ENCODE data around the gene MROH9.
"Not testable (repeated sequence)": the region's sequence is repeated elsewhere in the genome, so short reads cannot be mapped to it uniquely, and the experiment has no call there.

MROH9 gene, protein sequence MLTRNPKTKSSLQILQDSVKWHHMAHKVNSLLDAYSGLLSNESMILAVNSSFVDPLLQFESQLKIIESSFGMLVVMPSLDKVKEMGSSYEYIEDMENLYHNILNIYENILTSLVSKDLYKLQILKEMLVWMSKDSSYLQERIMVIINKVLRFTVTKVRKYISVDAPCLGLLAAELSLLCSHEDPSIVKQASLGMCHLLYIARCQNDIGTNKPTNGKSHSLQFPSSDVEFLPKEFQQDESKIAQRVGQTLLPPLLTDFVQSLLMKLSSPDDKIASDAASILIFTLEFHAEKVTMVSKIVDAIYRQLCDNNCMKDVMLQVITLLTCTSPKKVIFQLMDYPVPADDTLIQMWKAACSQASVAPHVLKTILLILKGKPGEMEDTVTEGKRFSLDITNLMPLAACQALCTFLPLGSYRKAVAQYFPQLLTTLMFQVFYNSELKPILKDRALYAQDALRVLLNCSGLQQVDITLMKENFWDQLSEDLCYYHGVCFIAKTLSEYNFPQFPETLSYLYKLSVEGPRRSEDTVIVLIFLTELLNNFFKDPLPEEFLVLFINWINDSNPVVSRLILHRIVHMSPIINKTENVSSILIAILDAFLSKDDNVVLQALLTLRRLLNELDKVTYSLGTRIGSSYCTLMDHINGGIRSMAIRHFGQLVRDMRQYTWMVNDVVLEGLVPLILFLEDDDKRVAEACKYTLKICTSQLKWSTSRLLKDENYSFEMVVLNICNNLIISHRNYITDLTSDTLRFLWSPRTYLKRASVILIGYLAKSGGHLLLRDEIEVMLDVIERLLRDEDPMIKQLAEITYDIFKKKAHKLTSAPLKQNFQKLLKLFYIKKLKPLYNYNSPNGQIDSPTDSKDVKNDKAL

DNA sequence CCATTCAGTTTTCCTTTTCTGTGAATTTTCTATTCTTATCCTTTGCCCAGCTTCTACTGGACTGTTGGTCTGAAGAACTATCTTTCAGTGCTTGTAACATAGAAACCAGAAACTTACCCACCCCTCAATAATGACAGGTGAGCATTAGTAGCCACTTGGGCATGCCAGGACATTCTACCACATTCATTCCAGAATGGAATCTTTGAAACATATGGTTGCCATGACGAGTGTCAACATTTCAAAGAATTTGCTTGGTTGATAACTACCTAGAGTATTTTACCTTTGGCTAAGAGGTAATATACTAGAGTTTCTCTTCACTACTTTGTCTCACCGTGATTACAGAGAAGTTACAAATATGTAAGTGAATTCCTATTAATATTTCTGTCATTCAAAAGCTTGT lies at the start of gene MROH9:
Gene MROH9 (plus strand): TSS at position 304 of the 400 bp plus-strand sequence. CDS start 10,023 bp downstream, outside the sequence.
- DNase-seq (ENCODE audit: low spot score): no peak

DNA sequence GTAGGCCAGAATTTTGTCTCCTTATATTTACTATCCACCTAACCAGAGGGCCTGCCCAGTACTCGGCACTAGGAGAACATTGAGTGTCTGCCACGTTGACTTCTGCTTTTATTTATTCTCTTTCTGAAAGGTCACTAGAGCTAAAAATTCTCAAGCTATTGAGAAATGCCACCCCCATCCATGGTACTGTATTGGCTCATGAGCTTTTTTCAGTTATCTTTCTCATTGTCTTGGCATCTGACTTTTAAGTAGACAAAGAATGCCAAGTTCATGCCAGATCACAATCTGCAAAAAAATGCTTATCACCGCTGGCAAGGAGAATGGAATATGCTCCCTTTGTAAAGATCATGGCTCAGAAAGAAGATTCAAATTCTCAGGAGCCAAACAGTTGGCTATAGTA lies 49.8 kb upstream of the MROH9 start:
- DNase-seq (ENCODE audit: low spot score): no peak

DNA sequence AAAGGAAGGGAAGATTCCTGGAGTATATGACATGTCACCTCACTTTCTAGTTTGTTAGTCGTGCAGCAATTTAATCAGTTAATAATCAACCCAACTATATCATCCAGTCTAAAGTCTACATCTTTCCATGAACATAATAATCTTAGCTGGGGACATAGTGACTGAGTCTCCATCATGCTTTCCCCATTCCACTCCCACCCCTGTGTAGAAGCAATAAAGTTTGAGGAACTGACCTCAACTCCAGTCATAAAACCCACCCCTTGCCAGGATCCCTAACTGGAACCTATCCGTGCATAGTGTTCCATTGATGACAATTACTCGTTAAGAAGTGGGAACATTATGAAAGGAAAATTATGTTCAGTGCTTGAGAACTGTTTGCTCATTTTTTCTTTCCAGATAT lies 48.9 kb upstream of the MROH9 start:
- no peak for DNase-seq (ENCODE audit: low spot score)

DNA sequence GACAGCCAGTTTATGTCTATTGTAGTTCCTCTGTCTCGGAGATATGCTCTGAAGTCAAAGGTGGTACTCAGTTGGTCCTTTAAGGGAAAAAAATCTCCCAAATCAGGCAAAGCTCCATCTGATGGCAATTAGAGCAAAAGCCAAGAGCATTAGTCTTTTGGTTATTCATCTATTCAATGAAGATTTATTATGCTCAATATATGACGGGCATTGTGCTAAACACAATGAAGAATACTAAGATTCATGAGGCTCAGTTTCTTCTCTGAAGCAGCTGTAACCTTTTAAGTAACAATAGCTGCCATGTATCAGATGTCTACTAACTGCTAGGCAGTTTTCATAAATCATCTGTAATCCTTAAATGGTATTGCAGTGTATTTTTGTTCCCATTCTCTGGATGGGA lies 47.6 kb upstream of the MROH9 start:
- DNase-seq (ENCODE audit: low spot score): no peak

DNA sequence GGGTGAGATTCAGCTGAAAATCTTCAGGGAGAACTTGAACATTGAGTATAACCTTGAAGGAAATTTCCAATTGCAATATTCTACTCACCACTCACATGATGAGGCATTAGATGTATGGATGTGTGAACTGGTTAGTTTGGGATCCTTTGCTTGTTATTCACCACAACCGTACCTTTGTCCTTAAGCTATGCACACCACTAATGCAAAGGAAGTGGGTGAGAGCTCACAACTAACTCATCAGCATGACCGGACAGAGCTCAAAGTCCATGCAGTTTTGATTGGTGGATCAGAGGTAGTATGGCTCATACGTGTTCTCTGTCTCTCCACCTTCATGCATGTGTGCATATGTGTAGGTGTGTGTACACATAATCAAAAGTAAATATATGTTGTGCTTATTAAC lies 43.5 kb upstream of the MROH9 start:
- DNase-seq (ENCODE audit: low spot score): no peak

DNA sequence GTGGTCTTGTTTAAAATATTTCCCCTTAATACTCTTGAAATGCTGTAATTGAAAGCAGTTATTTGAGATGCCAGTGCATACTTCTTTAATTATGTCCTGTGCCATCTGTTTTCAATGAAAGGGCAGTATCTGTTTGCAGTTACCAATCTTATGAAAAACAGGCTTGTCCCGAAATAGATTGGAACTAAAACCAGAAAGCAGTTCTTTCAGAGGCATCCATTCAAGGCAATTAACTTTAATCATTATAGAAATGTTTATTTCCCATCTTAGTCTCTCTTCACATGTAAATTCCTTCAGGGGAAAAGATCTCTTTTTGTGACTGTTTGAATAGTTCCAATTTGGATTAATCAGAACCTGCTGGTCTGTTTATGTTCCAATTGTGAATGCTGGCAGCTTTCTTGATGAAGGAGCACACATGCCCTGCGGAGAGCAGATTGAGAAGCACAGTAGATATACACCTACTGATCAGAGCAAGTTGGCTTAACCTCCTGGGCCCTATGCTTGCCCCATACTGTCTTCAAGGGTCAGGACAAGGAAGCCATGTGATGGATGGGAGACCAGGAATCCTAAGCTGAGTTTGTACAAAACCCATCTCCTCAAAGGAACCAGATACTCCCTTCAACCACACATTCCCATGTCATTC lies 41.6 kb upstream of the MROH9 start:
- no peak for DNase-seq (ENCODE audit: low spot score)

DNA sequence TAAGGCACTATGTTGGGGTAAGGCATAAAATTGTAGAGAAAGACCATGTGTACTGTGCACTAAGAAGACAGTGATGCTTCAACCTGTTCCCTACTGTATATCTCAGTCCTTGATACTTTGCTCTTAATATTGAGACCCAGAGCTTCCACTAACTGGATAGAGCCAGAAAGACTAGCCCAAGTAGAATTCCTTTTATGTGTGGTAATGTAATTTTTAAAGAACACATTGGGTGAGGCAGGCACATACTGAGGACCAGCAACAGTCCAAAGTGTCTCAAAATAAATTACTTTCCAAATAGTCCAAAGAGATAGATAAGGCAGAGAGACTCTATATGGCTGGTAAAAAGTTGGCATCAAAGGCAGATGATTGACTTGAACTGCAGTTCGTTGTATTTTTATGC lies 31.4 kb upstream of the MROH9 start:
- DNase-seq (ENCODE audit: low spot score): no peak

DNA sequence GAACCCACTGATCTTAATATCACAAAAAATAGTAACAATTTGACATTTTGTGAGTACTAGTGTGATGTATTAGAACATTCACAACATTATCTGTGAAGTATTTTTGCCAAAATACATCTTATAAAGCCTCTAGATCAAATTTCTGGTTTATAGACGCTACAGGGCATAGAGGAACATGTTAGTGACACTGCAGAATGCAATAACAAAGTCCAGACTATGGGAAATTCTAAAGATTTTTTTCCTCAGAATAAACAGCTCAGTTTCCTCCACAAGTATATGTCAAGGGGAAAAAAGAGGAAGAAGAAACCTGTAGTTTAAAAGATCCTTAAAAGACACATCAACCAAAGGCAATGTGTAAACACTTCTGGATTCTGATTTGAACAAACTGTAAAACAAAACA lies 26.4 kb upstream of the MROH9 start:
- no peak for DNase-seq (ENCODE audit: low spot score)

DNA sequence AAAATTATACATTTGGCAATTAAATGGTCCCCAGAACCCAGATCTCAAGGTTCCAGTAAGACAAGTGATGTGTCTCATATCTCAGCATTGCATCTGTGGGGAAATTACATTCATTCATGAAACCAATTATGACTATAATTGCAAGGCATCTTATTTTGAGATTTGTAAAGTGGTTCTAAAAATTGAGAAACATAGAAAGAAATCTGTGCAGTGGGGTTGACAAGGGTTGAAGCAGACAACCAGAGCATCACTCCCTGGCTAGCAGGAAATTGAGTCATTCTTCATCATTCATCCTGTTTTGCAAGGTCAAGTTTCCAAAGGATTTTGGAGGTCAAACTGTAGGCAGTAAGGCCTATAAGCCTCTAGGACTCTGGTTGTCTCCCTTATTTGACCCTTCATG lies 25.1 kb upstream of the MROH9 start:
- DNase-seq (ENCODE audit: low spot score): no peak

DNA sequence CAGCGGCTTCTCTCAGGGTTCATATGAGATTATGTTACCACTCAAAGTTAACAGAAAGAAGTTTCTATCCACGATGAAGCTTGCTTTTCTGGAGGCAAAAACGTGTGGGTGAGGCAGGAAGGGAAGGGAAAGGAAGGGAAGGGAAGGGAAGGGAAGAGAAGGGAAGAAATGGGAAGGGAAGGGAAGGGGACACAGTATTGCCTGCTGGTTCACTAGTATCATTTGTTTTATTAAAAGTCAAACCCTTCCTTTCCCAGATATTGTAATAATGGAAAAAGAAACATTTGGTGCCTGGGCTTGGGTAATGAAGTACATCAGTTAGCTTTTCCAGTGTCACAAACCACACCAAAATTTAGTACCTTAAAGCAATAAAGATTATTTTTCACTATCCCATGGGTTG lies 18.0 kb upstream of the MROH9 start:
- no peak for DNase-seq (ENCODE audit: low spot score)

DNA sequence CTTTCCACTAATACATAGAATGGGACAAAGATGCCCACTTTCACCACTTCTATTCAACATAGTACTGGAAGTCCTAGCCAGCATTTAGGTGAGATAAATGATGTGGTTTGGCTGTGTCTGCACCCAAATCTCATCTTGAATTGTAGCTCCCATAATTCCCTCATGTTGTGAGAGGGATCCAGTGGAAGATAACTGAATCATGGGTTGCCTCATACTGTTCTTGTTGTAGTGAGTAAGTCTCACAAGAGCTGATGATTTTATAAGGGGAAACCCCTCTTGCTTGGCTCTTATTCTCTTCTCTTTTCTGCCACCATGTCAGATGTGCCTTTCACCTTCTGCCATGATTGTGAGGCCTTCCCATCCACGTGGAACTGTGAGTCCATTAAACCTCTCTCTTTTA lies 10.7 kb upstream of the MROH9 start:
- not testable (repeated sequence) for DNase-seq (ENCODE audit: low spot score)

DNA sequence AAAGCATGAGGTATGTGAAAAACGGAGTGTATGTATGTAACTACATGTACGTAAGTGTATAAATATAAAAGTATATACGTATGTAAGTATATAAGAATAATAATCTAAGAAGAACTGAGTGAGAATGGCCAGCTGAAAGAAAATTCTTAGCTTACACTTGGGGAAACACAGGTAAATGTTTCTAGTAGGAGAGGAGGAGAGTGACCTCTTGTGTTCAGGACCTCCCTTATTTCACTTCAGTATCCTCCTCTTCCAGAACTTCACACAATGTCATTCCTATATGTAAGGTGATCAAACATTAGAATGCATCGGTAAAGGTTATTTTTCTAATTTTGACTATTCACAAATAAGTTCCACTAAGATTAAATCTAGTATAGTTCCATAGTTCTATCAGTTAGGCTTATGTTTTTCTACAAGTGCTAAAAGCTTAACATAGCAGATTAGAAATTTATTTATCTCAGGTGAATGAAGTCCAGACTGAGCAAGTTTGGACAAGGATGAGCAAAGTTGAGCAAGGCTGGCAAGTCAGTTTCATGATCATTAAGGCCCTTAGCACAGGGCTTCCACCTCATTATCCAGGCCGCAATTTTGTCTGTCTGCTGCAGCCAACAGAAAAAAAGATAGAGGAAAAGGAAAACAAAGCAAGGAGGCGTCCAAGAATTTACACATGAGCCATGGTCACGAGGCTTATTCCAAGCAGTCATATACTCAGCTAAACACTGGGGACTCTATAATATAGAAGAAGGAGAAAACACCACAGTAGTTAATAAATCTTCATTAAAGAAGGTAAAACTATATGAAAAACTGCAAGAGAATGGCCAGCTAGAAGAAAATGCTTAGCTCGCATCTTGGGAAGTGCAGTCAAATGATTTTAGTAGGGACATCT lies 7.1 kb upstream of the MROH9 start:
- DNase-seq (ENCODE audit: low spot score): no peak

DNA sequence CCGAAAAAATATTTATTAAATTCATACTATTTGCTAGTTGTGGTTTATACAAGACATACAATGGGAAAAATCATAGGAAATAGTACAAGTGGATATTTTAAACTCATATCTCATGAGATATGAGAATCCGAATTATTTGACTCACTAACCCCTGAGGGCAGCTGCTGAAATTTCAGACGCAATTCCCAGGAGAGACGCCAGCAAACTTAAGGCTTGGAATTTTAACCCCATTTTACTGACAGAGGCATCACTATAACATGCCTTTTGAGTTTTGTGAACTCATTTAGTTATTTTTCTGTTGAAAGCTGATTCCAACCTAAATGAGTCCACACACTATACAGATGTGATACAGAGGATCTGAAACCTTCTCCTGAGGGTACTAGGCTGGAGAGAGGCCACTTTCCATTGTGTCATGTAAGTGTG lies 5.9 kb upstream of the MROH9 start:
- DNase-seq (ENCODE audit: low spot score): no peak

DNA sequence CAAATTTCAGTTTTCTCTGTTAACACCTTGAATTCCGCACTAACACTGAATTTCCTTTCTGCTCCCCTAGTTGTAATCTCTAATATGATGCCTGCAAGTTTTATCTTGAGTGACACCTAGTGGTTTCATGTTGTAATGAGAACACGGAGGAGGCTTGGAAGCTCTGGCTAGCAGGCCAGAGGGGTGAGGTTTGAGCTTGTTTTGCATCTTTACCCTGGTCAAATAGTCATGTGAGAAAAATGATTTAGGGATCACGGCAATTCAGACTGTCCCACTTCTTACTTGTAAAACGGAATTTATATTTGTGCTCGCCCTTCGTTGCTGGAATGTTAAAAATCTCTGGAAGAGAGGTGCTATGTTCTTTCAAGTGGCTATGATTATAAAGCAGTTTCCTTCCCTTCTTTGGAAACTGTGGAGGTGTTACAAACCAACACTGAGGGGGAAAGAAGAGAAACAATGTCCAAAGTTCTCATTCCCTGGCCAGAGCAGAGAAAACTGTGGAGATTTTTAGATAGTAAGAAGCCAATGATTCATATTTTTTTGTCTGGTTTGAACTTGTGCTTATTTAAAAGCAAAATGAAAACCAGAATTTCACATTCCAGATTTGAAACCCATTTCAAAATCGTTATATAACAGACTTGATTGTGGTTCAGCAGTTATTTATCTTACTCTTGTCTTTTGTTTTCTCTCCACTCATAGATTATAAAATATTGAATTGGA lies 5.3 kb upstream of the MROH9 start:
- peak; percentile 75 for DNase-seq (ENCODE audit: low spot score)

DNA sequence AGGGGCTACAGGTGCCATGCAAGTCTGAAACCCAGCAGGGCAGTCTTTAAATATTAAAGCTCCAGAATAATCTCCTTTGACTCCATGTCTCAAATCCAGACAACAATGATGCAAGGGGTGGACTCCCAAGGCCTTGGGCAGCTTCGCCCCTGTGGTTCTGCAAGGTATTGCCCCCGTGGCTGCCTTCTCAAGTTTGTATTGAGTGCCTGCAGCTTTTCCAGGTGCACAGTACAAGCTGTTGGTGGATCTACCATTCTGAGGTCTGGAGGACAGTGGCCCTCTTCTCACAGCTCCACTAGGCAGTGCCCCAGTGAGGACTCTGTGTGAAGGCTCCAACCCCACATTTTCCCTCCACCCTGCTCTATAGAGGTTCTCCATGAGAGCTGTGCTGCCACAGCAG lies 3.7 kb upstream of the MROH9 start:
- no peak for DNase-seq (ENCODE audit: low spot score)

DNA sequence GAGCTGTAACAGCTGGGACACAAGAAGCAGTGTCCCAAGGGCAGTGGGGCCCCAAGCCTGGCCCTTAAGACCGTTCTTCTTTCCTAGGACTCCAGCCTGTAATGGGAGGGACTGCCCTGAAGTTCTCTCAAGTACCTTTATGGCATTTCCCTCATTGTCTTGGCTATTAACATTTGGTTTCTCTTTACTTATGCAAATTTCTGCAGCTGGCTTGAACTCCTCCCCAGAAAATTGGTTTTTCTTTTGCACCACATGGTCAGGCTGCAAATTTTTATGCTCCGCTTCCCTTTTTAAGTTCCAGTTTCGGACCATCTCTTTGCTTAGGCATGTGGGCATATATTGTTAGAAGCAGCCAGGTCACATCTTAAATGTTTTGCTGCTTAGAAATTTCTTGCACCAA lies 3.1 kb upstream of the MROH9 start:
- DNase-seq (ENCODE audit: low spot score): no peak

DNA sequence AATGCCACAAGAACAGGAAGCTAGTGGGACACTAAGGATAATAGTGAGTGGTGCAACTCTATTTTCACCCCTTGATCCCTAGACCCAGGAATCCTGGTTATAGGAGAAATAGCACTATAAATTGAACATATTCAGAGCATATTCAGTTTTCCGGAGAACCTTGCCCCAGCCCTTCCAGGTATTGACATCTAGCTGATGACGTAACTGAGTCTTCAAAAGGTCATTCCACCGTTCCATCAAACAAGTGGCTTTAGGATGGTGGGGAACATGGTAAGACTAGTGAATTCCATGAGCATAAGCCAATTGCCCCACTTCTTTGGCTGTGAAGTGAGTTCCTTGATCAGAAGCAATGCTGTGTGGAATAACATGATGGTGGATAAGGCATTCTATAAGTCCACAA lies 2.9 kb downstream of the MROH9 start:
- no peak for DNase-seq (ENCODE audit: low spot score)

DNA sequence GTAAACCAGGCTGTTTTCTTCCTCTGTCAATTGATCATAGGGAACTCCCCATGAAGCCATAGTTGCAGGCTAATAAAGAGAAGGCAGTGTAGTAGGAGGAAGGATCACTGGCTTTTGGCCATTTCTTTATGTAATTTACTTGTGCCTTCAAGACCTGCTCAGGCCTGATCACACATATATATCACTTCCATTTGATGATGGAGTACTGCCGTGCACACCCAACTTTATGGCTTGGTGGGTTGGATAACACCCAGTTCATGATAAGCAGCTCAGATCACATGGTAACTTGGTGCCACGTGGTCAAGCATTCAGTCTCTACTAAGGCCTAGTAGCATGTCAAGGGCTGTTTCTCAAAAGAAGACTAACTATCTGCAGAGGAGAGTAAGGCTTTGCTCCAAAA lies 4.1 kb downstream of the MROH9 start:
- DNase-seq (ENCODE audit: low spot score): no peak

DNA sequence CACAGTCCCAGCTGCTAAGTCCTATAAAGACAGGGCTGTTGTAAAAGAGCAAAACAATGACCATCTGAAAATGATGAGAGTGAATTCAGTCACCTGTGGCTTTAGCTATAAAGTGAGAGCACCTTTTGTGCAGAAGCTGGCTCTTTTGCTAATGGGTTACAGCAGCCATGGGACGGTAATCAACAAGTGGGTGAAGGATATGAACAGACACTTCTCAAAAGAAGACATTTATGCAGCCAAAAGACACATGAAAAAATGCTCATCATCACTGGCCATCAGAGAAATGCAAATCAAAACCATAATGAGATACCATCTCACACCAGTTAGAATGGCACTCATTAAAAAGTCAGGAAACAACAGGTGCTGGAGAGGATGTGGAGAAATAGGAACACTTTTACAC lies 16.4 kb downstream of the MROH9 start:
- not testable (repeated sequence) for DNase-seq (ENCODE audit: low spot score)

DNA sequence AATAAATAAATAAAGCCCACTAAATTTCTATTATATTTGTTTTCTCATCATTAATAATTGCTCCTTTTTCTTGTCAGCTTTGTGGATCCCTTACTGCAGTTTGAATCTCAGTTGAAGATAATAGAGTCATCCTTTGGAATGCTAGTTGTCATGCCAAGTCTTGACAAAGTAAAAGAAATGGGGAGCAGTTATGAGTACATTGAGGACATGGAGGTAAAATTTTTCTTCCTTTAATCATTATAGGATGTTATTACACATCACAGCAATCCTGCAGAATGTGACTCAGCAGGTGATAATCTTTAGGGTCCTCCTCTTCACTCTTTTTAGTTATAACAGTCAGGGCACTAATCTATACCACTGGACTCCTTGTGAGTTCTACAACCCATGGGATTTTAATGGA lies 24.1 kb downstream of the MROH9 start:
- DNase-seq (ENCODE audit: low spot score): no peak

DNA sequence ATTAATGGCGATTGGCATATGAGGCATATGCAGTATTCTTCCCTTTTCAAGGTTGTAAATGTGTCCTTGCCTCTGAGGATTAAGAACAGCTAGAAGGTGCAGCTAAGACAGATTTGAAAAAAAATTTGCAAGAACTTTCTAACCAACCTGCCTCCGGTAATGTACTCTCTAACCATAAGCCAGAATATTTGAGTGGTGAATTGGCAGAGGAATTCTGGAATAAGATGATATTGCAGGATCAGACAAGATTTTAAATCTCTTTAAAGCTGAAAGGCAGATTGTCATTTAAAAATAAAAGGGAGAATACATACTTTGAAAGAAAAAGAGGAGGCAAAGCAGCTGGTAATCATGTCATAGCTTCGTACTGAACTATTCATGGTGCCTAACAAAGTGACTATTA lies 29.2 kb downstream of the MROH9 start:
- DNase-seq (ENCODE audit: low spot score): no peak

Data from Ammon's horn (tissue), 1 donor.